Stimulated activated CD8-positive, alpha-beta memory T cell treated with anti-CD3 and anti-CD28 coated beads, Interleukin-7, amount 100 ng/mL, for 48 hours (primary cell): ENCODE data around the gene MYH11.
"Not testable (repeated sequence)": the region's sequence is repeated elsewhere in the genome, so short reads cannot be mapped to it uniquely, and the experiment has no call there.

Source experiments
- DNase-seq, 2 donors: peaks; one replicate each; pipeline ENCODE4 v3.0.0-alpha.2; 2020; ENCODE audit warnings: low read depth in 1 of 2; ENCODE audit errors: extremely low read depth in 1 of 2

The MYH11 gene

DNA sequence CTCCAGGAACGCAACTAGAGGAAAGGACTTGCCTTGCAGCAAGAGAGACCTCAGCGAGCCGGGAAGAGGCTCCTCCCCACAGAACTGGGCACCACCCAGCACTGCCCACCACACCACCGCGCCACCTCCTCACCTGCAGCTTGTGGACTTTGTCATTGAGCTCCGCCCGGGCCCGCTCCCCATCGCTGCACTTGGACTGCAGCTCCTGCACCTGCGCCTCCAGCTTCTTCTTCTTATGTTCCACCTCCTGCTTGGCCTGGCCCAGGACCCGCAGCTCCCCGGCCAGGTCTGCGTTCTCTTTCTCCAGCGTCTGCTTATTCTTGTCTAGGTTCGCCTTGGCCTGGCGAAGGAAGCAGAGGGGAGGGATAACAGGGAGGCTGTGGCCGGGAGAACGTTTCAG lies 130.1 kb downstream of the MYH11 start:
- no peak for DNase-seq

DNA sequence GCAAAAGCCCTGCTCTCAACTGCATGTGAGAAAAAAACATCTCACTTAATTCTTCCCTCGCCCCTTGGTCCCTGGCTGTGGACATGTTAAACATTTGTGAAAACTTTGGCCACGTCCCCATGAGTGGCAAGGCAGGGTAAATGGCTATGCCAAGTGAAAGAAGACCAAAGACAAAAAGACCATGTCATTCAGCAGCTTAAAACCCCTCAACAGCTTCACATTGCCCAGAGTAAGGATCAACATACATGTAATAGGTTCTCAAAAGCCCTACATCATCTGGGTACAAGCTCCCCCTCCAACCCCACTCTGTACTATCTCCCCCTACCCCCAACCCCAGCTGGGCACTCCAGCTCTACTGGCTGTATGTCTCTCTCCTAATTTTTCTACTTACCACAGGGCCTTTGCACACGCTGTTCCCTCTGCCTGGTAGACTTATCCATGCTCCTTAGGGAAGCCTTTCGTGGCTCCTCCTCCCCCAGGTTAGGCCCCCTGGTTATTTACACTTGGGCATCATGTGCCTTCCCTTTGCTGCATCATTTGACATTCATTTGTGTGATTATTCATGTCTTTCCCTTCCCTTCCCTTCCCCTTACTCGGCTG lies 131.1 kb downstream of the MYH11 start:
- no peak for DNase-seq

DNA sequence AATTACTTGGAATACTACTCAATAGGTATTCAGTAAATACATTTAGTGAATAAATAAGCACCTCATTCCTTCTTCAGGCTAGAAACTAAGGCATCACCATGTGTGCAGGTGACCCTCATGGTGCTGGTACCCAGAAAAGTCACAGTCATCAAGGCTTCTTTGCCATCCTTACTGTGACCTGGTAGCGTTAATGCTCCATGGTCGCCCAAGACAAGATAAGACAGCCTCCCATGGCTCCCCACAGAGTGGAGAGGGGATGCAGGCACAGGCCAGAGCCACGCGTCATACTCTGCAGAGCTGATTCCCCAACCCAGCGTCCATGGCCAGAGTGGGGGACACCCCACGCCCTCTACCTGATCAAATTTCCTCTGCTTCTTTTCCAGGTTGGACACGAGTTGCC lies 133.0 kb downstream of the MYH11 start:
- DNase-seq = no peak

DNA sequence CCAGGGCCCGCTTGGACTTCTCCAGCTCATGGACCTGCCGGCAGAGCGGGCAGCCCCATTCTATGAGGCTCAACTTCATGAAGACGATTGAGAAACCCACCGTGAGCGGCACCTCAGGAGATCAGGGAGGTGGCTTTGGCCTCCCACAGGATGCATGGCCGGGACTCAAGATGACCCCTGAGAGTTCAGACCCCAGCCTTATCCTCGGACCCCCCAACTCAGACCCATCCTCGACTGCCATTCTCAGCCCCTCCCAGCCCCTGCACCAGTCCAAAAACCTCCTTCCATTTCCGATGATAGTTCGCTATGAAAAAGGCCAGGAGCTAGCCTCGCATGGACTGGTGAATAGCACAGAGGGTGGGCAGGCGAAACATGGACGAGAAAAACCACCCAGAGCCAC lies 135.8 kb downstream of the MYH11 start:
- no peak for DNase-seq

DNA sequence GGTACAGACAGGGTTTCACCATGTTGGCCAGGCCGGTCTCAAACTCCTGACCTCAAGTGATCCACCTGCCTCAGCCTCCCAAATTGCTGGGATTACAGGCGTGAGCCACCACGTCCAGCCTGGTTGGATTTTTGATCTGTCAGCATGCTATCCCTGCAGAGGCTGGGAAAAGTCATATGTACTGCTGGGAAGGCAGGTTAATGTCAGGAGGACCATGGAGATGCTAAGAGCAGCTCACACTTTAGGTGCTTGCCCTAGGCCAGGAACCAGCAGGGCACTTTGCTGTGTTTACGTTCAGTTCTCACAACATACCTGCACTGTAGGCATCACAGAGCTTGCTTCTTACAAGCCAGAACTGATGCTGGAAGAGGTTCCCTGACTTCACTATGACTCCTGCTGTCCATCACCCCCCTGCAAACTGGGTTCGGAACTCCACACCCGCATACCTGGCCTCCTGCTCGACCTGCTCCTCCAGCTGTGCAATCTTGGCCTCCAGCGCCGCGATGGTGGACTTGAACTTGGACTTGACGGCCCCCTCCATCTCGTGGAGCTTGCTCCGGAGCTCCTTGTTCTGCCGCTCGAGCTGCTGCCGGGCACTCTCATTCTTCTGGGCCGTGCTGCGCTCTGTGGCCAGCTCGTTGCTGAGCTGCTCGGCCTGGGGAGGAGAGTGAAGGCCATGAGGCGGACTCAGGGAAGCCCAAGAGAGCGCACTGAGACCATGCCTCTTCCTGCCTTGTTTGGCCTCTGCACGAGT lies 140.0 kb downstream of the MYH11 start:
- DNase-seq = no peak

DNA sequence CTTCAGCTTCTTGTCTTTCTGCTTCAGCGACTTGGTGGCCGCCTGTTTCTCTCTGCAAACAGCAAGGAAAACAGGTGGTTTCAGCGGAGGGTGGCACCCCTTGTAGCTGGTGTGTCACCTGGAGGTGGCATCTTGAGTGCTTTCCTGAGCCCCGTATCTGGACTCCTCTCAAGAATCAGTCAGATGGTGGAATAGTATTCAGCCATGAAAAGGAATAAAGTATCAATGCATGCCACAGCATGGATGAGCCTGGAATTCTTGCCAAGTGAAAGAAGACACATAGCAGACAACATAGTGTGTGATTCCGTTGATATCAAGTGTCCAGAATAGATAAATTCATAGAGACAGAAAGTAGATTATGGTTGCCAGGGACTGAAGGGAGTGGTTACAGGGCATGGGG lies 141.6 kb downstream of the MYH11 start:
- no peak for DNase-seq

DNA sequence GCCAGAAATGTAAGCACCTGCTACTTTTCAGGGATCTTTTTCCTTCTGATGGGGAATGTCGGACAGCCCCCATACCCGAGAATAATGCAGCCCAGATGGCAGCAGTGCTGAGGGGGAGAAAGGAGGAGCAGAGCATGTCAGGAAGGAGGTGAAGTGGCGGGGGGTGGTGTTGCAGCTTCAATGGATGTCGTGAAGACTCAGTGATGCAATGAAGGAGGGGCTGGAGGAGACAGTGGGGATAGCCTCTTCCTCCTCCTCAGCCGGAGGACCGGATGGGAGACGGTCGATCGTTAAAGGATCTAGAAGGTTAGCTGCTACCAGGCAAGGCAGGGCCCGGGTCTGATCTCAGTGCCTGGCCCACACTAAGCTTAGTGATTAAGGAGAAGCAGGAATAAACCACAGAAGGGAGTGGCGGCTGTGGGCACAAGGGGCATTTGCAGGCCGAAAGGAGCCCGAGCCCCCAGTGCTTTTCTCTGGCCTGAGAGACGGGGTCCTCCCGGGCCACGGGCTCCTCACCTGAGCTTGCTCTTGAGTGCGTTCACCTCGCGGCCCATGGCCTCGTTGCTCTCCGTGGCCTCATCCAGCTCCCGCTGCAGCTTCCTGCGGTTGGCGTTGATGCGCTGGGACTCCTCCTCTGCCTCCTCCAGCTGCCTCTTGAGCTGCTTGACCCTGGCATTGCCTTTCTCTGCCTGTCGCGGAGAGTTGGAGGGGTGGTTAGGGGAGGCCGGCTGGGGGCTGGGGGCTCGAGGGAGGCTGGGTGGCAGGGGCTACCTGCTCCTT lies 142.2 kb downstream of the MYH11 start:
- no peak for DNase-seq

DNA sequence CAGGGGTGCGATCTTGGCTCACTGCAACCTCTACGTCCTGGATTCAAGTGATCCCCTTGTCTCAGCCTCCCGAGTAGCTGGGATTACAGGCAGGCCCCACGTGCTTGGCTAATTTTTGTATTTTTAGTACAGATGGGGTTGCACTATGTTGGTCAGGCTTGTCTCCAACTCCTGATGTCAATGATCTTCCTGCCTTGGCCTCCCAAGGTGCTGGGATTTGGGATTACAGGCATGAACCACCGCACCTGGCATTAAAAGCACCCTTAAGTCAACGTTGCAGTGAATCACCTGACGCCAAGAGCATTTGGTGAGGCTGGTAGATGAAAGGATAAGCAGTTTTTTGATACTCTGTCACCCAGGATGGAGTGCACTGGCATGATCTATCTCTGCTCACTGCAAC lies 147.8 kb downstream of the MYH11 start:
- DNase-seq = no peak

DNA sequence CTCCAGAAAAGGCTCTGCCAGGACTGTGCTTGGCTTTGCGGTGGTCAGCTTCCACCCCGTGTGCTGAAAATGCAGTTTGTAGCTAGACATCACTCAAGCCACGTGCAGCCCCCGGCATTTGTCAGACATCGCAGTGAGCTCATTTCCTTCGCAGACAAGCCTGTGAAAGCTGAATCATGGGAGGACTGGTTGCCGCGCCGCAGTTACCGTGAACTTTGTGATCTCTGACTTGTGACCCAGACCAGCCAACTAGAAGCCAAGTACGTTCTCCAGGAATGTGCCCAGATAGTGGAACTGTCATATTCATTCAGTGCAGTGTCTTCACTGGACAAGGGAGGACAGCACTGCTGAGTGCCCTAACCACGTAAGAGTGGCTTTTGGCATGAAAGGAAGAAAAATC lies 148.7 kb downstream of the MYH11 start:
- no peak for DNase-seq

DNA sequence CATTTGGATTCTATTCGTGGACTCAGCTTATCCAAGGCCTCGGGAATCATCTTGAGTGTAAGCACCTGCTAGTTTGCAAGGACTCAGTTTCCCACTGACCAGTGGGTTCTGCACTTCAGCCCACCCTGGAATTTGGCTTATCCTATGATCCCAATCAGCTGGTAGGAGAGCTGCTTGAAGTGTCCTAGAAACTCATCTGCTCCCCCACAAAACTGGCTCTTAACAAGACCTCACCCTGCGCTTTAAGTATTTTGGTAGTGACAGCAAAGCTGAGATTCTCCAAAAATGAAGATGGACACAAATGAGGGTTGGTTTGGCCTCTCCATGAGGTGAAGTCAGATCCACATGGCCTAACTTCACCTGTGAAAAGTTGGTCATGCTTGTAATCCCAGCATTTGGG lies 149.5 kb downstream of the MYH11 start:
- no peak for DNase-seq

DNA sequence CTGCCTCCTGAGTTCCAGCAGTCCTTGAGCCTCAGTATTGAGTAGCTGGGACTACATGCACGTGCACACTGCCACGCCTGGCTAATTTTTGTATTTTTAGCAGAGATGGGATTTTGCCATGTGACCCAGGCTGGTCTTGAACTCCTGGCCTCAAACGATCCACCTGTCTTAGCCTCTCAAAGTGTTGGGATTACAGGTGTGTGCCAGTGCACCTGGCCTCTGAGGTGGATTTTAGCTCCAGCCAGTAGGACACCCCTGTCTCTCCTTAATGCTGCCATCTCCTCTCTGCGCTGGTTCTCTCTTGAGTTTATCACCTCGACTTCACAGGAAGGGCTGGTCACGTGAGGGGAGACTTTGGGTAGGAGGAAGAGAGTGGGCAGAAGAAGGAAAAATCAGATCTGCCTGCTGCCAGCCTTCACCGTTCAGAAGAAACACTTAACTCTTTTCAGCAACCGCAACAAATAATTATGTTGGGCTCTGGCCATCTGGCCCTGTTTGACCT lies 151.7 kb downstream of the MYH11 start:
- no peak for DNase-seq

DNA sequence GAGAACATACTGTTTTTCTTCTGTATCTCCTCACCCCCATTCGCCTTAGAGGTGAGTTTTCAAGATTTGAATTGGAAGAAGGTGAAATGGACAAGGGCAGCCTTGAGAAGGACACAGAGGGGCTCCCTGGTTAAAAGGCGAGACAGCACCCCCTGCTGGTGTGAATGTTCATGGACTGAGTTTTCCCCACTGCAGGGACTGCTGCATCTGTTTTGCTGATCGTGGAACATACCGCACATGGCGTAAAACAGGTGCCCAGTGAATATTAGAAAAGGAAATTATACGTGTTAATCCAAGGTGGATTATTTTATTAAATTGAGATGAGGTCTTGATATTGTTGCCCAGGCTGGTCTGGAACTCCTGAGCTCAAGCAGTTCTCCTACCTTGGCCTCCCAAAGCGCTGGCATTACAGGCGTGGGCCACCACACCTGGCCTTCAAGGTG lies 152.3 kb downstream of the MYH11 start:
- peak; percentile 28 to 49 for DNase-seq

DNA sequence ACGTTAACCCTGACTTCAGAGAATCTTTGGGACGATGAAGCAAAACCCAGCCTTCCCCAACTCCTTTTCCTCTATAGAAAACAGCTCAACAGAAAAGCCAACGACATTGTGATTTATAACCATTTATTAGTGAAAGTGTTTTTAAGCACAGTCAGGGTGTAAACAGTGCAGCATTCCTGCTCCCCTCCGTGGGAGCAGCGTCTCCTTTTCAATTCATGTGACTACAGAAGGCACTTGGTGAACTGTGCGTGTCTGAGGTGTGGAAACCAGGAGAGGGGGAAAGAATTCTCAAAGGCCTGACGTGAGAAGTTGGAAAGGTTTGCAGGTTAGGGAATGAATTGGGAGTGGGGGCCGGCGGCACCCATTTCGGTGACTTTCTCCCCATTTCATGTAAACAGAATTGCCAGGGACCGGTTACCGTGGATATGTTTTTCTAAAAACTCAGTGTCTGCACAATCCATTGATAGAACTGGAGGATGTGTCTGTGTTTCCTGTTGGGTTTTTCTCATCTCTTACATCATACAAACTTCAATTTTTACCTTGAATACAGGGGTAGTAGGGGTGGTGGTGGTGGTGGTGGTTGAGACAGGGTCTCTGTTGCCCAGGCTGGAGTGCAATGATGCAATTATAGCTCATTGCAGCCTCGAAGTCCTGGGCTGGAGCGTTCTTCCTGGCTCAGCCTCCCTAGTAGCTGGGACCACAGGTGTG lies 153.6 kb downstream of the MYH11 start:
- no peak for DNase-seq

DNA sequence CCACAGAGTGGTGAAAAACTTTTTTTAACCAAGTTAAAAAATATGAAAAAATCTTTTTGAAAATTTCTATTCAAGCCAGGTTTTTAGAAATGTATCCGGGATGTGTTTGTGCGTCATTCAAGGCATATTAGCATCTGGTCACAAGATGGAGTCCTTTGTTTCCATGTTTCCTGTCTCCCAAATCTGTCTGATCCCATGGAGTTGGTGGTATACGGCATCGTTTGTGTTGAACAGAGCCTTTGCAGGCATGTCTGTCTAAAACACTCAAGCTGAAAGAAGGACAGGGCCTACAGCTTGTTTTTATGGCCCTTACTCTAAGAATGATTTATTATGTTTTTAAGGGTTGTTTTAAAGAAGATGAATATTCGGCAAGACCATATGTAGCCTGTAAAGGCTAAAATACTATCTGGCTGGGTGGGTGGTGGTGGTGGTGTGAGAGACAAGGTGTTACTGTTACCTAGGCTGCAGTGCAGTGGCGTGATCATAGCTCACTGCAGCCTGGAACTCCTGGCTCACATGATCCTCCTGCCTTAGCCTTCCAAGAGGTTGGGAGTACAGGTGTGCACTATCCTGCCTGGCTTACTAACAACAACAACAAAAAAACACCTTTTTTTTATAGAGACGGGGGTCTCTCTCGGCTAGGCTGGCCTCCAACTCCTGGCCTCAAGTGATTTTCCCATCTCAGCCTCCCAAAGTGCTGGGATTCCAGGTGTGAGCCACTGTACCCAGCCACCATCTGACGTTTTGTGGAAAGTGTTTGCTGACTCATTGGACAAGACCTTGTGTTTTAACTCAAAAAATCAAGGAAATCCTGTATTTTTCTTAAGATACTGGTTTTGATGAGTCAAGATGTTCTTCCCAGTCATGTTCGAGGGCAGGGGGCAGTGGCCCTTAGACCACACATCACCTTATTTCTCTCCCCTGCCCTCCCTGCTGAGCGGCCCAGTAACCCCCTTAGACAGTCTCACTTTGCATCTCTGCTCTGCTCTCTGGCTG lies 154.6 kb downstream of the MYH11 start:
- DNase-seq = no peak

DNA sequence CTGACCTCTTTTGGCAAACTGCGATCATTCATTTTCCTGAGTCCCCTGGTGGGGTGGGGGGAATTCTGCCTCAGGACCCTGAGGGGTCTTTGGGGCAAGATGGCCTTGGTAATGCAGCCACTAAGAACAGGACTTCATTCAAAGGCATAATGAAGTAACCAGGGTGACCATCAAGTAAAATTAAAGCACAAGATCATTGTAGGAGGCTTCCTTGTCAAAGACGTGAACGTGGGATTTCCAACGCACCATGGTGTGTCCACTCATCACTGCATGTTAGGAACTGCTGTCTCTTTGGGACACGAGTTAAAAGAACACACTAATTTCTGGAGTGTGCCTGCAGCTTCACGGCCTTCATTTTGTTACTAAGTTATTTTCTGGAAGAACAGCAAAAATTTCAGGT lies 155.5 kb downstream of the MYH11 start:
- no peak for DNase-seq

DNA sequence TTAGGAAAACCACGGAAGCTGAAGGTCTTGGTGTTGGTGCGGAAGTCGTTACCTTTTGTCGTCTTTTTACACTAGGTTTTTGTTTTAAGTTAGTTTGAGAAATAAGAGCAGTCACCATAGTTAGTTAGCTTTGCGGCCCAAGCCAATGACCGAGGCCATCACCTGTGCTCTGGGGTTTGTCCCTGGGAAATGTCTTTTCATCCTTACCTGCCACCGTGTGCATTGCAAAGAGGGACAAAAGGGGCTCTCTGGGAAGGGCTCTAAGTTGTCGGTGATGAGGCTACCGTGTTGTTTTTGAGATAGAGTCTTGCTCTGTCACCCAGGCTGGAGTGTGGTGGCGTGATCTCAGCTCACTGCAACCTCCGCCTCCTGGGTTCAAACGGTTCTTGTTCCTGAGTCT lies 157.0 kb downstream of the MYH11 start:
- no peak for DNase-seq

DNA sequence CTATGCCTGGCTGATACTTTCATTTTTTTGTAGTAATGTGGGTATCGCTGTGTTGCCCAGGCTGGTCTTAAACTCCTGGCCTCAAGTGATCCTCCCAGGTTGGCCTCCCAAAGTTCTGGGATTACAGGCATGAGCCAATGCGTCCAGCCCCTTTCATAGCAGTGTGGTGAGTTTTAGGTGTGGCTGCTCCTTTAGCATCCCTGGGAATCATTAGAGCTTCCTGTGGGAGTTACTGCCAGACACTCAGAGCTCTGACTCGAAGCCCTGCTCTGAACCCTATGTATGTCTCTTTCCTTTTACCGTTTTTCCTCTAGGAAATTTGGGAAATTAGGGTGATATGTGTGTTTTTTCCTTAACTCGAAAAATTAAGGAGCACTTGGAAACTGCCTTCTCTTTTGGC lies 162.3 kb downstream of the MYH11 start:
- no peak for DNase-seq

DNA sequence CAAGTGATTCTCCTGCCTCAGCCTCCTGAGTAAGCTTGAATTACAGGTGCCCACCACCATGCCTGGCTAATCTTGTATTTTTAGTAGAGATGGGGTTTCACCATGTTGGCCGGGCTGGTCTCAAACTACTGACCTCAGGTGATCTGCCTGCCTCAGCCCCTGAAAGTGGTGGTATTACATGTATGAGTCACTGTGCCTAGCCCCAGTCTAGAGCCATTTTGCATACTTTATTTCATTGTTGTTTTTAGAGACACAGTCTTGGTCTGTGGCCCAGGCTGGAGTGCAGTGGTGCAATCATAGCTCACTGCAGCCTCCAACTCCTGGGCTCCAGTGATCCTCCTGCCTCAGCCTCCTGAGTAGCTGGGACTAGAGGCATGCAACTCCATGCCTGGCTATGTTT lies 164.3 kb downstream of the MYH11 start:
- DNase-seq = not testable (repeated sequence)

DNA sequence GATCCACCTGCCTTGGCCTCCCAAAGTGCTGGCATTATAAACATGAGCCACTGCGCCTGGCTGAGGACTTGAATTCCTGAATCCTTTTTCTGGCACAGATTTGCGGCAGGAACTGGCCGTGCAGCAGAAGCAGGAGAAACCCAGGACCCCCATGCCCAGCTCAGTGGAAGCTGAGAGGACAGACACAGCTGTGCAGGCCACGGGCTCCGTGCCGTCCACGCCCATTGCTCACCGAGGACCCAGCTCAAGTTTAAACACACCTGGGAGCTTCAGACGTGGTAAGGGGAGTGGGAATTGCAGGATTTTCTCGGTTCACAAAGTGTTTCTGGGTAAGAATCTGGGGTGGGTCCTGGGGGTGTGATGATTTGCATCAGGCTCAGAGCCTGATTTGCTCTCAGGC lies 165.8 kb downstream of the MYH11 start:
- DNase-seq = no peak

DNA sequence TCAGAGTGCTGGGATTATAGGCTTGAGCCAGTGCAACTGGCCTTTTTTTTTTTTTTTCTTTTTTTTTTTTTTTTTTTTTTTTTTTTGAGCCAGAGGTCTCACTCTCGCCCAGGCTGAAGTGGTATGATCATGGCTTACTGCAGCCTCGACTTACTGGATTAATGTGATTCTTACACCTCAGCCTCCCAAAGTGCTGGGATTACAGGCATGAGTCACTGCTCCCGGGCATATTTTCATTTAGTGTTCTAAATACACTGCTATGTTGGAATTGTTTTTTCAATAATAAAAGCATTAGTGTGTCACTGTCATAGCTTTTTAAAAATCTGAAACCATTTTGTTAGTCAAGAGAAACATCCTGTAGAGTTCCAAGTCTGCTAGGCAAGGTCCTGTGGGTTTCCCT lies 166.5 kb downstream of the MYH11 start:
- no peak for DNase-seq
